H1 (cell line): Measurements from ENCODE around the gene MOCS3. TPM values are rescaled to one million over a fixed set of nuclear protein-coding genes. Genes with fewer than 3 reads are reported as not detected.

Source experiments
- CTCF ChIA-PET: fragments of 300-600 bp; sonication (Branson Sonifier 250); formaldehyde crosslinking; loops from one replicate; lab custom pipeline; 2021; ENCODE audit not compliant: partially characterized antibody; lab: Charles Lee
- POLR2A ChIA-PET: fragments of 300-600 bp; sonication (Branson Sonifier 250); formaldehyde crosslinking; loops from one replicate; lab custom pipeline; 2021; ENCODE audit warnings: inconsistent platforms; ENCODE audit not compliant: partially characterized antibody; lab: Charles Lee
- DNase-seq, 2 experiments: peaks; one replicate each; pipeline versions ENCODE4 v3.0.0 to v3.0.0-alpha.2; 2010 to 2022; ENCODE audit warnings: low spot score in 2 of 2, low read depth in 1 of 2, mixed read lengths in 1 of 2
- FAIRE-seq: peaks from 2 replicates; lab custom pipeline; 2011; peaks lifted over from hg19 to GRCh38; lab: Jason Lieb, UNC
- H2AFZ ChIP-seq: 2 replicates; pipeline ENCODE4 v1.8.1; 2012; ENCODE audit warnings: low read length, inconsistent platforms
- H2AK5ac ChIP-seq: 2 replicates; pipeline ENCODE4 v1.6.1; 2013; ENCODE audit warnings: low read depth, low read length
- H2BK120ac ChIP-seq: replicated peaks from 2 replicates; pipeline ENCODE3; 2013; ENCODE audit warnings: low read depth, low read length, inconsistent platforms
- H2BK12ac ChIP-seq: 2 replicates; pipeline ENCODE4 v1.6.1; 2013; ENCODE audit warnings: low read depth, low read length
- H2BK15ac ChIP-seq: 2 replicates; pipeline ENCODE4 v1.6.1; 2013; ENCODE audit warnings: low read length
- H2BK20ac ChIP-seq: 2 replicates; pipeline ENCODE4 v1.6.1; 2013; ENCODE audit warnings: low read length
- H2BK5ac ChIP-seq: 2 replicates; pipeline ENCODE4 v1.6.1; 2013; ENCODE audit warnings: low read depth, low read length
- H3K14ac ChIP-seq: 2 replicates; pipeline ENCODE4 v1.6.1; 2013; ENCODE audit warnings: inconsistent platforms; ENCODE audit not compliant: insufficient read length
- H3K18ac ChIP-seq: 2 replicates; pipeline ENCODE4 v1.6.1; 2013; ENCODE audit warnings: low read length; ENCODE audit errors: extremely low read depth
- H3K23ac ChIP-seq: 2 replicates; pipeline ENCODE4 v1.6.1; 2013; ENCODE audit warnings: inconsistent platforms; ENCODE audit not compliant: insufficient read length
- H3K23me2 ChIP-seq: 2 replicates; pipeline ENCODE4 v1.6.1; 2013; ENCODE audit warnings: low read depth, low read length
- H3K27ac ChIP-seq: 2 replicates; pipeline ENCODE4 v1.6.1; 2011; ENCODE audit warnings: low read depth, low read length, inconsistent platforms
- H3K27me3 ChIP-seq, 4 experiments: replicated peaks in 1 of 4; 1 replicate in 1 of 4; 2 replicates in 3 of 4; pipeline versions ENCODE4 v1.6.1 to v1.8.1; 2011 to 2013; ENCODE audit warnings: low read length in 3 of 4, mild to moderate bottlenecking in 3 of 4, inconsistent platforms in 2 of 4, mixed read lengths in 2 of 4, moderate library complexity in 1 of 4; ENCODE audit not compliant: control insufficient read depth in 3 of 4, insufficient read depth in 3 of 4; ENCODE audit errors: extremely low read depth in 1 of 4
- H3K36me3 ChIP-seq, 4 experiments: 2 replicates each; pipeline versions ENCODE4 v1.6.1 to v1.8.1; 2011 to 2013; ENCODE audit warnings: mild to moderate bottlenecking in 4 of 4, low read length in 3 of 4, moderate library complexity in 2 of 4, control low read depth in 1 of 4, inconsistent platforms in 1 of 4; ENCODE audit not compliant: insufficient read depth in 4 of 4, control insufficient read depth in 2 of 4
- H3K4ac ChIP-seq: replicated peaks from 2 replicates; pipeline ENCODE3; 2013; ENCODE audit warnings: low read length, low read depth, mixed read lengths, inconsistent platforms; ENCODE audit not compliant: insufficient read length
- H3K4me1 ChIP-seq, 4 experiments: replicated peaks in 1 of 4; 1 replicate in 1 of 4; 2 replicates in 3 of 4; pipeline versions ENCODE4 v1.6.1 to v1.8.1; 2011 to 2013; ENCODE audit warnings: low read length in 3 of 4, inconsistent platforms in 2 of 4, mixed read lengths in 1 of 4; ENCODE audit not compliant: insufficient read depth in 4 of 4, control insufficient read depth in 3 of 4
- H3K4me2 ChIP-seq, 2 experiments: 2 replicates each; pipeline versions ENCODE4 v1.6.1 to v1.8.1; 2011 to 2013; ENCODE audit warnings: low read depth in 2 of 2, low read length in 2 of 2, control low read depth in 1 of 2, inconsistent platforms in 1 of 2, mild to moderate bottlenecking in 1 of 2; ENCODE audit not compliant: insufficient read depth in 1 of 2
- H3K4me3 ChIP-seq, 4 experiments: fragments of 200-600, 300-600 bp in 1 of 4; sonication (generic), shearing (Covaris generic), sonication (Bioruptor Twin) in 1 of 4; 2 replicates each; pipeline versions ENCODE4 v1.5.1 to v1.8.1; 2011 to 2016; ENCODE audit warnings: low read length in 4 of 4, low read depth in 3 of 4, control low read depth in 2 of 4, inconsistent platforms in 2 of 4, mild to moderate bottlenecking in 2 of 4, mixed read lengths in 1 of 4, moderate library complexity in 1 of 4; ENCODE audit not compliant: insufficient read depth in 2 of 4; ENCODE audit errors: extremely low read depth in 1 of 4
- H3K56ac ChIP-seq: replicated peaks from 2 replicates; pipeline ENCODE3; 2013; ENCODE audit warnings: low read depth, mild to moderate bottlenecking, mixed read lengths, low read length, inconsistent platforms; ENCODE audit not compliant: insufficient read length
- H3K79me1 ChIP-seq: 2 replicates; pipeline ENCODE4 v1.6.1; 2013; ENCODE audit warnings: low read depth, low read length, control low read depth
- H3K79me2 ChIP-seq, 2 experiments: 2 replicates each; pipeline versions ENCODE4 v1.6.1 to v1.8.1; 2012 to 2013; ENCODE audit warnings: low read length in 2 of 2, mild to moderate bottlenecking in 2 of 2, inconsistent platforms in 1 of 2; ENCODE audit not compliant: insufficient read depth in 2 of 2, control insufficient read depth in 1 of 2
- H3K9ac ChIP-seq, 4 experiments: replicated peaks in 1 of 4; 1 replicate in 1 of 4; 2 replicates in 3 of 4; pipeline versions ENCODE4 v1.6.1 to v1.8.1; 2011 to 2013; ENCODE audit warnings: low read depth in 3 of 4, low read length in 3 of 4, control low read depth in 2 of 4, mild to moderate bottlenecking in 2 of 4, moderate library complexity in 2 of 4, inconsistent platforms in 1 of 4; ENCODE audit errors: extremely low read depth in 1 of 4
- H3K9me3 ChIP-seq, 2 experiments: 2 replicates each; pipeline versions ENCODE4 v1.6.1 to v1.8.1; 2012 to 2013; ENCODE audit warnings: mild to moderate bottlenecking in 2 of 2, moderate library complexity in 2 of 2, control low read depth in 1 of 2, inconsistent platforms in 1 of 2, low read depth in 1 of 2, low read length in 1 of 2, mixed read lengths in 1 of 2; ENCODE audit not compliant: insufficient read depth in 2 of 2
- H4K20me1 ChIP-seq, 2 experiments: replicated peaks in 1 of 2; 2 replicates each; pipeline versions ENCODE3 to v1.8.1; 2011 to 2013; ENCODE audit warnings: inconsistent platforms in 2 of 2, low read length in 2 of 2, mild to moderate bottlenecking in 1 of 2; ENCODE audit not compliant: insufficient read depth in 2 of 2, control insufficient read depth in 1 of 2
- H4K5ac ChIP-seq: 2 replicates; pipeline ENCODE4 v1.6.1; 2013; ENCODE audit warnings: low read length, low read depth, mixed read lengths, inconsistent platforms; ENCODE audit not compliant: insufficient read length
- H4K8ac ChIP-seq: 2 replicates; pipeline ENCODE4 v1.8.0; 2013; ENCODE audit warnings: mild to moderate bottlenecking, moderate library complexity, low read length, inconsistent platforms; ENCODE audit not compliant: insufficient read depth; ENCODE audit errors: extremely low read depth
- H4K91ac ChIP-seq: replicated peaks from 2 replicates; pipeline ENCODE3; 2013; ENCODE audit warnings: low read length, mixed read lengths, inconsistent platforms; ENCODE audit not compliant: insufficient read length
- HDAC6 ChIP-seq: IDR thresholded peaks from one replicate; pipeline ENCODE4 v1.7.1; 2012; ENCODE audit warnings: low read depth, mild to moderate bottlenecking, inconsistent platforms, low read length, moderate library complexity
- POLR2AphosphoS5 ChIP-seq: IDR thresholded peaks from 2 replicates; pipeline ENCODE4 v1.6.1; 2011; ENCODE audit warnings: low read depth, low read length
- SAP30 ChIP-seq: fragments of 300-600 bp; sonication (generic); IDR thresholded peaks from 2 replicates; pipeline ENCODE4 v1.7.1; 2012; ENCODE audit warnings: low read length, moderate library complexity, mild to moderate bottlenecking, inconsistent platforms; ENCODE audit not compliant: insufficient read depth, insufficient replicate concordance
- WGBS, 2 experiments: shearing (Covaris generic) in 1 of 2; methylation state at CpG; one replicate each; pipeline versions ENCODE4 v1.1.6 to v1.1.7; 2013 to 2015; ENCODE audit warnings: low lambda C conversion rate in 2 of 2, mixed read lengths in 2 of 2, inconsistent platforms in 1 of 2, low coverage in 1 of 2, missing lambda C conversion rate in 1 of 2; ENCODE audit not compliant: insufficient replicate concordance in 2 of 2, insufficient coverage in 1 of 2, insufficient read length in 1 of 2; ENCODE audit errors: extremely low coverage in 1 of 2, missing lambda C conversion rate in 1 of 2; 5-methylcytosine and 5-hydroxymethylcytosine counted together
- polyA plus RNA-seq, 7 experiments: library from polyadenylated mRNA; depleted of rRNA in 3 of 7; stranded (reverse) in 5 of 7; unstranded in 2 of 7; fragments of >200 nt in 5 of 7; fragments of 200-250 nt in 2 of 7; gene quantifications; 1 replicate in 5 of 7; 2 replicates in 1 of 7; 4 replicates in 1 of 7; pipeline versions ENCODE4 v1.2.1 to v1.2.3, GENCODE V29; 2011 to 2013; ENCODE audit warnings: missing spikeins in 2 of 7, mixed read lengths in 2 of 7
- total RNA-seq: library from RNA; stranded (reverse); fragmentation: NEBNext Ultra II Directional; extraction: Animal tissue kit (Norgen Biotek cat#: 25700); gene quantifications from 2 replicates; pipeline ENCODE4 v1.2.1, GENCODE V29; 2021

MOCS3 gene
- total and polyA plus RNA-seq, 2 of the 8 experiments (the other 6 are each of a cell fraction or from before 2014, with no cell fraction given), result 6.2 to 6.3 TPM

DNA sequence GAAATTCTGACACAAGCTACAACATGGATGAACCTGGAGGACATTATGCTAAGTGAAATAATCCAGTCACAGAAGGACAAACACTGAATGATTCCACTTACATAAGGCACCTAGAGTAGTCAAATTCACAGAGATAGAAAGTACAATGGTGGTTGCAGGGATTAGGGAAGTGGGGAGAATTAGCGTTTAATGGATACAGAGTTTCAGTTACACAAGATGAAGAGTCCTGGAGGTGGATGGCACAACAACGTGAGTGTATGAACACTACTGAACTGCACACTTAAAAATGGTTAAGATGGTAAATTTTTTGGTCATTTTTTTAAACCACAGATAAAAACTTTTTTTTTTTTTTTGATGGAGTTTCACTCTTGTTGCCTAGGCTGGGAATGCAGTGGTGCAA lies 24.7 kb downstream of the MOCS3 start:
- H3K4me3 ChIP-seq, result no peak overlapping the region
- 87% methylated on average over 2 of the region's 2 CpGs; no CpG with 5 or more reads in 1 of the 2 experiments for WGBS, 2 experiments
- no peak overlapping the region for H4K8ac ChIP-seq
- H2BK5ac ChIP-seq, result no peak overlapping the region
- peaks cover 0 to 2% (median 0%) of the 10 kb centered on the region in 4 experiments; a peak in 1 of 7 replicates for H3K4me1 ChIP-seq
- no peak overlapping the region for H2BK15ac ChIP-seq
- H4K20me1 ChIP-seq, result no peaks in the 10 kb centered on the region
- no peak overlapping the region for H3K9ac ChIP-seq
- H3K56ac ChIP-seq, result no peak overlapping the region
- no peaks in the 10 kb centered on the region for H3K9me3 ChIP-seq
- DNase-seq, result no peak
- no peak overlapping the region for H3K4ac ChIP-seq
- no peak overlapping the region for H3K27ac ChIP-seq
- H4K91ac ChIP-seq, result no peak overlapping the region
- H2AK5ac ChIP-seq, result no peak overlapping the region
- H2AFZ ChIP-seq, result no peak overlapping the region
- H3K36me3 ChIP-seq, result no peaks in the 10 kb centered on the region
- 0 out of 2 replicates have a peak, but pooled peaks cover 2% of the 10 kb centered on the region for H3K23me2 ChIP-seq
- H3K4me2 ChIP-seq, result no peak overlapping the region
- no peak overlapping the region for H2BK120ac ChIP-seq
- H2BK20ac ChIP-seq, result no peak overlapping the region
- POLR2A ChIA-PET, result interaction anchor here (0.8 kb wide), 1 partner anchor 25 kb away, joined by 3 read pairs; the partner anchor contains the start of genes DPM1 and MOCS3
- H3K79me1 ChIP-seq, result no peaks in the 10 kb centered on the region
- CTCF ChIA-PET, result interaction anchor here (0.6 to 7.6 kb wide), 13 partner anchors 8 to 612 kb away, joined by 3 to 54 read pairs (median 9); no protein-coding TSS in a partner anchor
- H2BK12ac ChIP-seq, result no peak overlapping the region
- H3K14ac ChIP-seq, result no peak overlapping the region
- H3K79me2 ChIP-seq, result no peaks in the 10 kb centered on the region
- no peaks in the 10 kb centered on the region; a peak in 1 of 7 replicates for H3K27me3 ChIP-seq
- FAIRE-seq, result no peak
- no peak overlapping the region for H4K5ac ChIP-seq
- no peak overlapping the region for H3K23ac ChIP-seq
- H3K18ac ChIP-seq, result no peak overlapping the region
- TF ChIP-seq SAP30 (no peak), POLR2AphosphoS5 (no peak), HDAC6 (no peak)
